ENCODE measurements around the gene ID2. TPM values are rescaled to one million over a fixed set of nuclear protein-coding genes. Genes with fewer than 3 reads are reported as not detected.

ID2 gene
- total and polyA plus RNA-seq, 2 of the 13 experiments (the other 11 are each of a cell fraction or from before 2014, with no cell fraction given) = 214 to 719 TPM

DNA sequence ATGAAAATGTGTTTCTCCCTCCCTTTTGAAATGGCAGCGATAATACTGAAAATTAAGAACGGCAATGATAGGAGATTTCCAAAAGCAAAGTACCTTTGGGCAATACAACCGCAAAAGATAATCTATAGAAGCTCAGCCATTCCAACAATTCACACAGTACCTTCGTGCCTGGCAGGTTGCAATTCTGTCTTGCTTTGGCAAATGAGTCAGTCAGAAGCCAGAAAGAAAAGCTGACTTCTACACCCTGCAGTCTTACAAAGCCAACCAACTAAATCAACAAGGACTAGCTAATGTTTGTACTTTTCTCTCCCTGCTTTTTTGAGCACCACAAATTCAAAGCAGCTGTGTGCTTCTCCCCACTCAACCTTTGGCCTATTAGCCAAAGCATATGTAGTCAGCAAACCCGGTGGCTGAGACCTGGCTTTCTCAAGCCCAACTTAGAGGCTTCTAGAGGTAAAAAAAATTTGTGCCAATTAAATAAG is 25.7 kb upstream of the ID2 start (continued):
- TF ChIP-seq, protein P1, sequence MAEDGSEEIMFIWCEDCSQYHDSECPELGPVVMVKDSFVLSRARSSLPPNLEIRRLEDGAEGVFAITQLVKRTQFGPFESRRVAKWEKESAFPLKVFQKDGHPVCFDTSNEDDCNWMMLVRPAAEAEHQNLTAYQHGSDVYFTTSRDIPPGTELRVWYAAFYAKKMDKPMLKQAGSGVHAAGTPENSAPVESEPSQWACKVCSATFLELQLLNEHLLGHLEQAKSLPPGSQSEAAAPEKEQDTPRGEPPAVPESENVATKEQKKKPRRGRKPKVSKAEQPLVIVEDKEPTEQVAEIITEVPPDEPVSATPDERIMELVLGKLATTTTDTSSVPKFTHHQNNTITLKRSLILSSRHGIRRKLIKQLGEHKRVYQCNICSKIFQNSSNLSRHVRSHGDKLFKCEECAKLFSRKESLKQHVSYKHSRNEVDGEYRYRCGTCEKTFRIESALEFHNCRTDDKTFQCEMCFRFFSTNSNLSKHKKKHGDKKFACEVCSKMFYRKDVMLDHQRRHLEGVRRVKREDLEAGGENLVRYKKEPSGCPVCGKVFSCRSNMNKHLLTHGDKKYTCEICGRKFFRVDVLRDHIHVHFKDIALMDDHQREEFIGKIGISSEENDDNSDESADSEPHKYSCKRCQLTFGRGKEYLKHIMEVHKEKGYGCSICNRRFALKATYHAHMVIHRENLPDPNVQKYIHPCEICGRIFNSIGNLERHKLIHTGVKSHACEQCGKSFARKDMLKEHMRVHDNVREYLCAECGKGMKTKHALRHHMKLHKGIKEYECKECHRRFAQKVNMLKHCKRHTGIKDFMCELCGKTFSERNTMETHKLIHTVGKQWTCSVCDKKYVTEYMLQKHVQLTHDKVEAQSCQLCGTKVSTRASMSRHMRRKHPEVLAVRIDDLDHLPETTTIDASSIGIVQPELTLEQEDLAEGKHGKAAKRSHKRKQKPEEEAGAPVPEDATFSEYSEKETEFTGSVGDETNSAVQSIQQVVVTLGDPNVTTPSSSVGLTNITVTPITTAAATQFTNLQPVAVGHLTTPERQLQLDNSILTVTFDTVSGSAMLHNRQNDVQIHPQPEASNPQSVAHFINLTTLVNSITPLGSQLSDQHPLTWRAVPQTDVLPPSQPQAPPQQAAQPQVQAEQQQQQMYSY (CRISPR knock-in tag; IDR thresholded peaks at IDR 0.05) = no peak
- TF ChIP-seq ZNF10 (CRISPR knock-in tag; IDR thresholded peaks at IDR 0.05; ENCODE audit: borderline replicate concordance, low read depth) (no peak), ZFP1 (CRISPR knock-in tag; IDR thresholded peaks at IDR 0.05) (peak; percentile 92), MAF1 (CRISPR knock-in tag; IDR thresholded peaks at IDR 0.05; ENCODE audit: borderline replicate concordance) (no peak), SALL2 (CRISPR knock-in tag; IDR thresholded peaks at IDR 0.05) (no peak), NCOA1 (CRISPR knock-in tag; IDR thresholded peaks at IDR 0.05) (peak; percentile 60; the same call in 1 of the 2 replicates), POLR2AphosphoS2 (IDR thresholded peaks at IDR 0.05; ENCODE audit: low read depth, low read length) (no peak), FOXK1 (CRISPR knock-in tag; IDR thresholded peaks at IDR 0.05; ENCODE audit: borderline replicate concordance, low read depth) (peak; percentile 73; the same call in 1 of the 2 replicates), NFIC (IDR thresholded peaks at IDR 0.05; ENCODE audit: low read length) (no peak)
- TF ChIP-seq, protein P2, sequence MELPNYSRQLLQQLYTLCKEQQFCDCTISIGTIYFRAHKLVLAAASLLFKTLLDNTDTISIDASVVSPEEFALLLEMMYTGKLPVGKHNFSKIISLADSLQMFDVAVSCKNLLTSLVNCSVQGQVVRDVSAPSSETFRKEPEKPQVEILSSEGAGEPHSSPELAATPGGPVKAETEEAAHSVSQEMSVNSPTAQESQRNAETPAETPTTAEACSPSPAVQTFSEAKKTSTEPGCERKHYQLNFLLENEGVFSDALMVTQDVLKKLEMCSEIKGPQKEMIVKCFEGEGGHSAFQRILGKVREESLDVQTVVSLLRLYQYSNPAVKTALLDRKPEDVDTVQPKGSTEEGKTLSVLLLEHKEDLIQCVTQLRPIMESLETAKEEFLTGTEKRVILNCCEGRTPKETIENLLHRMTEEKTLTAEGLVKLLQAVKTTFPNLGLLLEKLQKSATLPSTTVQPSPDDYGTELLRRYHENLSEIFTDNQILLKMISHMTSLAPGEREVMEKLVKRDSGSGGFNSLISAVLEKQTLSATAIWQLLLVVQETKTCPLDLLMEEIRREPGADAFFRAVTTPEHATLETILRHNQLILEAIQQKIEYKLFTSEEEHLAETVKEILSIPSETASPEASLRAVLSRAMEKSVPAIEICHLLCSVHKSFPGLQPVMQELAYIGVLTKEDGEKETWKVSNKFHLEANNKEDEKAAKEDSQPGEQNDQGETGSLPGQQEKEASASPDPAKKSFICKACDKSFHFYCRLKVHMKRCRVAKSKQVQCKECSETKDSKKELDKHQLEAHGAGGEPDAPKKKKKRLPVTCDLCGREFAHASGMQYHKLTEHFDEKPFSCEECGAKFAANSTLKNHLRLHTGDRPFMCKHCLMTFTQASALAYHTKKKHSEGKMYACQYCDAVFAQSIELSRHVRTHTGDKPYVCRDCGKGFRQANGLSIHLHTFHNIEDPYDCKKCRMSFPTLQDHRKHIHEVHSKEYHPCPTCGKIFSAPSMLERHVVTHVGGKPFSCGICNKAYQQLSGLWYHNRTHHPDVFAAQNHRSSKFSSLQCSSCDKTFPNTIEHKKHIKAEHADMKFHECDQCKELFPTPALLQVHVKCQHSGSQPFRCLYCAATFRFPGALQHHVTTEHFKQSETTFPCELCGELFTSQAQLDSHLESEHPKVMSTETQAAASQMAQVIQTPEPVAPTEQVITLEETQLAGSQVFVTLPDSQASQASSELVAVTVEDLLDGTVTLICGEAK (IDR thresholded peaks at IDR 0.05) = no peak
- TF ChIP-seq, protein P2 (CRISPR knock-in tag; IDR thresholded peaks at IDR 0.05) = no peak
- TF ChIP-seq, protein P3, sequence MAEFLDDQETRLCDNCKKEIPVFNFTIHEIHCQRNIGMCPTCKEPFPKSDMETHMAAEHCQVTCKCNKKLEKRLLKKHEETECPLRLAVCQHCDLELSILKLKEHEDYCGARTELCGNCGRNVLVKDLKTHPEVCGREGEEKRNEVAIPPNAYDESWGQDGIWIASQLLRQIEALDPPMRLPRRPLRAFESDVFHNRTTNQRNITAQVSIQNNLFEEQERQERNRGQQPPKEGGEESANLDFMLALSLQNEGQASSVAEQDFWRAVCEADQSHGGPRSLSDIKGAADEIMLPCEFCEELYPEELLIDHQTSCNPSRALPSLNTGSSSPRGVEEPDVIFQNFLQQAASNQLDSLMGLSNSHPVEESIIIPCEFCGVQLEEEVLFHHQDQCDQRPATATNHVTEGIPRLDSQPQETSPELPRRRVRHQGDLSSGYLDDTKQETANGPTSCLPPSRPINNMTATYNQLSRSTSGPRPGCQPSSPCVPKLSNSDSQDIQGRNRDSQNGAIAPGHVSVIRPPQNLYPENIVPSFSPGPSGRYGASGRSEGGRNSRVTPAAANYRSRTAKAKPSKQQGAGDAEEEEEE (CRISPR knock-in tag; IDR thresholded peaks at IDR 0.05; ENCODE audit: borderline replicate concordance) = no peak
- TF ChIP-seq, protein P4, sequence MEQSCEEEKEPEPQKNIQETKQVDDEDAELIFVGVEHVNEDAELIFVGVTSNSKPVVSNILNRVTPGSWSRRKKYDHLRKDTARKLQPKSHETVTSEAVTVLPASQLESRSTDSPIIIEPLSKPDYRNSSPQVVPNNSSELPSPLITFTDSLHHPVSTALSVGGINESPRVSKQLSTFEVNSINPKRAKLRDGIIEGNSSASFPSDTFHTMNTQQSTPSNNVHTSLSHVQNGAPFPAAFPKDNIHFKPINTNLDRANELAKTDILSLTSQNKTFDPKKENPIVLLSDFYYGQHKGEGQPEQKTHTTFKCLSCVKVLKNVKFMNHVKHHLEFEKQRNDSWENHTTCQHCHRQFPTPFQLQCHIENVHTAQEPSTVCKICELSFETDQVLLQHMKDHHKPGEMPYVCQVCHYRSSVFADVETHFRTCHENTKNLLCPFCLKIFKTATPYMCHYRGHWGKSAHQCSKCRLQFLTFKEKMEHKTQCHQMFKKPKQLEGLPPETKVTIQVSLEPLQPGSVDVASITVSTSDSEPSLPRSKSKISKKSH (CRISPR knock-in tag; IDR thresholded peaks at IDR 0.05; ENCODE audit: borderline replicate concordance) = no peak

Measured in HepG2 (cell line).